HEK293T (cell line): ENCODE results near the gene BAK1.
"Not testable (repeated sequence)": the region's sequence is repeated elsewhere in the genome, so short reads cannot be mapped to it uniquely, and the experiment has no call there.

Experiments used
- CTCF ChIA-PET: fragments of 350-600 bp; formaldehyde crosslinking; extraction: SDS; loops from one replicate; lab custom pipeline; 2021; ENCODE audit warnings: antibody characterized with exemption, inconsistent platforms; lab: Yijun Ruan, JAX
- POLR2A ChIA-PET: fragments of 350-600 bp; formaldehyde crosslinking; extraction: SDS; loops from one replicate; lab custom pipeline; 2020; ENCODE audit warnings: antibody characterized with exemption, inconsistent platforms; lab: Yijun Ruan, JAX
- DNase-seq: peaks from one replicate; pipeline ENCODE4 v3.0.0; 2012; ENCODE audit warnings: mixed read lengths; ENCODE audit errors: extremely low spot score
- ARNT ChIP-seq: fragments of 450-650 bp; IDR thresholded peaks from 2 replicates; pipeline ENCODE4 v1.6.1; 2017; ENCODE audit warnings: mild to moderate bottlenecking
- BHLHE40 ChIP-seq: fragments of 450-650 bp; IDR thresholded peaks from 2 replicates; pipeline ENCODE4 v1.6.1; 2016; ENCODE audit warnings: mild to moderate bottlenecking, moderate library complexity, borderline replicate concordance
- CTBP1 ChIP-seq: fragments of 450-650 bp; IDR thresholded peaks from 2 replicates; pipeline ENCODE4 v1.6.1; 2016; ENCODE audit warnings: borderline replicate concordance
- ELF4 ChIP-seq: fragments of 450-650 bp; IDR thresholded peaks from 2 replicates; pipeline ENCODE4 v1.6.1; 2017; ENCODE audit warnings: antibody characterized with exemption
- FOXA1 ChIP-seq: fragments of 450-650 bp; IDR thresholded peaks from 2 replicates; pipeline ENCODE4 v1.6.1; 2016; ENCODE audit warnings: mild to moderate bottlenecking
- FOXK2 ChIP-seq: fragments of 450-650 bp; IDR thresholded peaks from 2 replicates; pipeline ENCODE4 v1.6.1; 2016; ENCODE audit warnings: mild to moderate bottlenecking
- FOXM1 ChIP-seq: fragments of 450-650 bp; IDR thresholded peaks from 2 replicates; pipeline ENCODE4 v1.6.1; 2017; ENCODE audit warnings: mild to moderate bottlenecking, borderline replicate concordance
- HDGF ChIP-seq: fragments of 450-650 bp; IDR thresholded peaks from 2 replicates; pipeline ENCODE4 v1.6.1; 2017; ENCODE audit warnings: antibody characterized with exemption, borderline replicate concordance
- L3MBTL2 ChIP-seq: fragments of 450-650 bp; conservative IDR thresholded peaks from 2 replicates; pipeline ENCODE4 v1.6.1; 2016; ENCODE audit warnings: mild to moderate bottlenecking
- LEF1 ChIP-seq: fragments of 450-650 bp; IDR thresholded peaks from 2 replicates; pipeline ENCODE4 v1.6.1; 2017; ENCODE audit warnings: mild to moderate bottlenecking, borderline replicate concordance
- NFRKB ChIP-seq: fragments of 450-650 bp; IDR thresholded peaks from 2 replicates; pipeline ENCODE4 v1.6.1; 2016; ENCODE audit warnings: mild to moderate bottlenecking, moderate library complexity
- SP1 ChIP-seq: fragments of 450-650 bp; IDR thresholded peaks from 2 replicates; pipeline ENCODE4 v1.6.1; 2017
- SUZ12 ChIP-seq: fragments of 450-650 bp; IDR thresholded peaks from 2 replicates; pipeline ENCODE4 v1.6.1; 2016; ENCODE audit warnings: mild to moderate bottlenecking
- TARDBP ChIP-seq: fragments of 450-650 bp; IDR thresholded peaks from 2 replicates; pipeline ENCODE4 v1.6.1; 2016
- ZNF384 ChIP-seq: fragments of 450-650 bp; IDR thresholded peaks from 2 replicates; pipeline ENCODE4 v1.6.1; 2016
- TF ChIP-seq, protein P1 (sequence below): fragments of 450-650 bp; IDR thresholded peaks from 2 replicates; pipeline ENCODE4 v1.6.1; 2016

The BAK1 gene

GRCh38 chr6:33546766-33547165 lies 33.3 kb downstream of the BAK1 start:
- CTCF ChIA-PET, result interaction anchor here (0.6 to 1.2 kb wide), 2 partner anchors 8 to 1204 kb away, joined by 3 read pairs; no protein-coding TSS in a partner anchor
- DNase-seq, result no peak
- no peak for TF ChIP-seq TARDBP
- no peak for TF ChIP-seq SP1
- no peak for TF ChIP-seq FOXA1
- TF ChIP-seq CTBP1, result no peak
- TF ChIP-seq ZNF384, result no peak
- no peak for TF ChIP-seq SUZ12
- no peak for TF ChIP-seq LEF1
- TF ChIP-seq, protein P1, sequence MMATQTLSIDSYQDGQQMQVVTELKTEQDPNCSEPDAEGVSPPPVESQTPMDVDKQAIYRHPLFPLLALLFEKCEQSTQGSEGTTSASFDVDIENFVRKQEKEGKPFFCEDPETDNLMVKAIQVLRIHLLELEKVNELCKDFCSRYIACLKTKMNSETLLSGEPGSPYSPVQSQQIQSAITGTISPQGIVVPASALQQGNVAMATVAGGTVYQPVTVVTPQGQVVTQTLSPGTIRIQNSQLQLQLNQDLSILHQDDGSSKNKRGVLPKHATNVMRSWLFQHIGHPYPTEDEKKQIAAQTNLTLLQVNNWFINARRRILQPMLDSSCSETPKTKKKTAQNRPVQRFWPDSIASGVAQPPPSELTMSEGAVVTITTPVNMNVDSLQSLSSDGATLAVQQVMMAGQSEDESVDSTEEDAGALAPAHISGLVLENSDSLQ, result no peak
- TF ChIP-seq HDGF, result no peak
- no peak for TF ChIP-seq FOXK2
- no peak for TF ChIP-seq BHLHE40
- no peak for TF ChIP-seq FOXM1
- POLR2A ChIA-PET, result no interaction called here

DNA sequence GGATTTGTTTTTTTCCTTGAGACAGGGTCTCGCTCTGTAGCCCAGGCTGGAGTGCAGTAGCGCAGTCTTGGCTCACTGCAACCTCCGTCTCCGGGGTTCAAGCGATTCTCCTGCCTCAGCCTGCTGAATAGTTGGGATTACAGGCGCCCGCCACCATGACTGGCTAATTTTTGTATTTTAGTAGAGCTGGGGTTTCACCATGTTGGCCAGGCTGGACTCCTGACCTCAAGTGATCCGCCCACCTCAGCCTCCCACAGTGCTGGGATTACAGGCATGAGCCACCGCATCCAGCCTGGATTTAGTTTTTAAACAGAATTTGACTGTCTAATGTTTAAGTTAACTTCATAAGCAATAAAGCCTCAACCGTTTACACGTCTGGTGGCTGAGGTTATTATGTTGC lies 34.8 kb downstream of the BAK1 start:
- DNase-seq, POLR2A ChIA-PET: not testable (repeated sequence)
- CTCF ChIA-PET, result interaction anchor here (0.6 kb wide), 1 partner anchor 201 kb away, joined by 4 read pairs; no protein-coding TSS in a partner anchor

DNA sequence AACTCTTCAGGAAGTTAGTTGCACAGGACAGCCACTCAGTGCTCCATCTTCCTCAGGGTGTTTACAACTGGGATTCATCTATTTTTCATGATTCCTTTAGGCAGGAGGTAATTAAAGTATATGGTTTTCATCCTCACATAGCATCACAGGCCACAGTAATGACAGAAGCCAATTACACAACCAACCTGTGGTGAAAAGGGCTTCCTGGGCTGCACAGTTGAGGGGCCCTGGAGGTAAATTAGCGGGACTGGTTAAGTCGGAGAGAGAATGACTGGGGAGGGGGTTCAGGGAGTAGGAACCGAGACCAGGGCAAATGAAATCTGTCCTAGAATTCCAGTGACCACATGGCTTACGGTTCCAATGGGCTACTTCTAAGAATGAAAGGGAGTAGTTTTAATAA lies 37.0 kb downstream of the BAK1 start:
- CTCF ChIA-PET, result interaction anchor here (0.7 kb wide), 1 partner anchor 15 kb away, joined by 3 read pairs; no protein-coding TSS in a partner anchor
- TF ChIP-seq FOXA1 (no peak), L3MBTL2 (no peak), SUZ12 (no peak), ARNT (no peak), BHLHE40 (no peak), FOXM1 (no peak), ZNF384 (no peak), SP1 (no peak), ELF4 (no peak), CTBP1 (no peak)
- TF ChIP-seq, protein P1, result no peak
- POLR2A ChIA-PET, result no interaction called here
- DNase-seq, result no peak

DNA sequence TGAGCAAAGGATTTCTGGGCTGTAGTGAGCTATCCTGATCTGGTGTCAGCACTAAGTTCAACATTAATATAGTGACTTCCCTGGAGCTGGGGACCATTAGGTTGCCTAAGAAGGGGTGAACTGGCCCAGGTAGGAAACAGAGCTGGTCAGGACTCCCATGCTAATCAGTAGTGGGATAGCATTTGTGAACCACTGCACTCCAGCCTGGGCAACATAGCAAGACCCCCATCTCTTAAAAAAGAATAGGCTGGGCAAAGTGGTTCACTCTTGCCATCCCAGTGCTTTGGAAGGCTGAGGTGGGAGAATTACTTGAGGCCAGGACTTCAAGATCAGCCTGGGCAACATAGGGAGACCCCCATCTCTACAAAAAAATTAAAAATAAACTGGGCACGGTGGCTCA lies 39.3 kb downstream of the BAK1 start:
- ChIA-PET CTCF (no interaction called here), POLR2A (no interaction called here)
- no peak for DNase-seq
- TF ChIP-seq FOXM1 (no peak), L3MBTL2 (no peak), HDGF (no peak), CTBP1 (no peak), LEF1 (no peak), SUZ12 (no peak), FOXA1 (no peak), ELF4 (no peak), ZNF384 (no peak), SP1 (no peak), FOXK2 (no peak), TARDBP (no peak), BHLHE40 (no peak), ARNT (no peak), NFRKB (no peak)
- TF ChIP-seq, protein P1, result no peak

GRCh38 chr6:33534702-33535101 lies 45.4 kb downstream of the BAK1 start:
- ChIA-PET POLR2A (no interaction called here), CTCF (no interaction called here)
- TF ChIP-seq NFRKB (no peak), HDGF (no peak), ZNF384 (no peak), SUZ12 (no peak)
- no peak for DNase-seq

GRCh38 chr6:33533163-33533869 lies 46.8 kb downstream of the BAK1 start:
- DNase-seq, CTCF ChIA-PET, POLR2A ChIA-PET: not testable (repeated sequence)

GRCh38 chr6:33532431-33532830 lies 47.6 kb downstream of the BAK1 start:
- DNase-seq, CTCF ChIA-PET, POLR2A ChIA-PET: not testable (repeated sequence)

DNA sequence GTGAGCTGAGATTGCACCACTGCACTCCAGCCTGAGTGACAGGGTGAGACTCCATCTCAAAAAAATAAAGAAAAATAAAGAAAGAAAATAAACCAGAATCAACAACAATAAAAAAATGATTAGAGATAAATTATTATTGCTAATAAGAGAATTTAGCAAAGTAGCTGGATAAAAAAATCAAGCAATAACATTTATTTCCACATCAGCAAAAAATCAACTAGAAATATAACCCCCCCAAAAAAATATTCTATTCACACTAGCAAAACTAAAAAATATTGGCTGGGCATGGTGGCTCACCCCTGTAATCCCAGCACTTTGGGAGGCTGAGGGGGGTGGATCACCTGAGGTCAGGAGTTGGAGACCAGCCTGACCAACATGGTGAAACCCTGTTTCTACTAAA lies 49.5 kb downstream of the BAK1 start:
- CTCF ChIA-PET, result interaction anchor here (0.6 kb wide), 1 partner anchor 884 kb away, joined by 7 read pairs; no protein-coding TSS in a partner anchor
- POLR2A ChIA-PET, DNase-seq: not testable (repeated sequence)
